OCI-LY3 (cell line): ENCODE measurements around the gene FOXC1.

Experiments
- H2AFZ ChIP-seq: fragments of 200-600, 300-600 bp; shearing (Covaris generic); 2 replicates; pipeline ENCODE4 v1.6.0; 2014; ENCODE audit warnings: antibody characterized with exemption, low read depth, low read length
- H3K27ac ChIP-seq: fragments of 200-600, 300-600 bp; sonication (generic); 2 replicates; pipeline ENCODE4 v1.5.1; 2014; ENCODE audit warnings: mild to moderate bottlenecking, low read length, moderate library complexity, mixed read lengths
- H3K27me3 ChIP-seq: fragments of 200-600, 300-600 bp; sonication (generic); 2 replicates; pipeline ENCODE4 v1.6.1; 2014; ENCODE audit warnings: low read depth, low read length, mixed read lengths
- H3K36me3 ChIP-seq: fragments of 200-600, 300-600 bp; sonication (generic); replicated peaks from 2 replicates; pipeline ENCODE3; 2014; ENCODE audit warnings: low read depth, low read length, mixed read lengths
- H3K4me1 ChIP-seq: fragments of 300-600, 200-600 bp; sonication (generic); 2 replicates; pipeline ENCODE4 v1.6.1; 2014; ENCODE audit warnings: low read length, mixed read lengths
- H3K4me2 ChIP-seq: fragments of 200-600, 300-600 bp; sonication (generic); 2 replicates; pipeline ENCODE4 v1.6.1; 2014; ENCODE audit warnings: low read length, mixed read lengths
- H3K4me3 ChIP-seq: fragments of 300-600, 200-600 bp; sonication (generic); 2 replicates; pipeline ENCODE4 v1.5.1; 2014; ENCODE audit warnings: antibody characterized with exemption, mild to moderate bottlenecking, low read length, moderate library complexity
- H3K79me2 ChIP-seq: fragments of 300-600, 200-600 bp; shearing (Covaris generic); 2 replicates; pipeline ENCODE4 v1.6.1; 2014; ENCODE audit warnings: mild to moderate bottlenecking, low read length, mixed read lengths
- H3K9ac ChIP-seq: fragments of 300-600, 200-600 bp; shearing (Covaris generic); 2 replicates; pipeline ENCODE4 v1.6.0; 2014; ENCODE audit warnings: mild to moderate bottlenecking, low read length, moderate library complexity
- H3K9me3 ChIP-seq: fragments of 200-600, 300-600 bp; shearing (Covaris generic); 2 replicates; pipeline ENCODE4 v1.6.1; 2014; ENCODE audit warnings: low read length, mixed read lengths; ENCODE audit not compliant: insufficient read depth
- H4K20me1 ChIP-seq: fragments of 200-600, 300-600 bp; sonication (generic); 2 replicates; pipeline ENCODE4 v1.6.1; 2016; ENCODE audit warnings: low read length, mixed read lengths; ENCODE audit not compliant: insufficient read depth
- CTCF ChIP-seq: fragments of 200-600, 300-600 bp; sonication (generic); IDR thresholded peaks from 2 replicates; pipeline ENCODE4 v1.5.1; 2014; ENCODE audit warnings: antibody characterized with exemption, low read length, low read depth
- EZH2phosphoT487 ChIP-seq: fragments of 200-600 bp; shearing (Covaris generic); IDR thresholded peaks from 2 replicates; pipeline ENCODE4 v1.6.1; 2018; ENCODE audit warnings: antibody characterized with exemption, mixed run types, low read depth

Gene FOXC1

GRCh38 chr6:1619098-1619672 is 9.5 kb downstream of the FOXC1 start:
- no peaks in the 10 kb centered on the region for H3K4me1 ChIP-seq
- peaks cover 3% of the 10 kb centered on the region; the same call in 1 of the 2 replicates for H3K79me2 ChIP-seq
- H3K9ac ChIP-seq, result no peak overlapping the region
- H3K4me3 ChIP-seq, result no peak overlapping the region
- H3K4me2 ChIP-seq, result no peak overlapping the region
- H3K27ac ChIP-seq, result no peak overlapping the region
- H4K20me1 ChIP-seq, result no peaks in the 10 kb centered on the region
- H2AFZ ChIP-seq, result no peak overlapping the region
- no peaks in the 10 kb centered on the region for H3K9me3 ChIP-seq
- H3K36me3 ChIP-seq, result peaks cover under 1% of the 10 kb centered on the region
- no peaks in the 10 kb centered on the region for H3K27me3 ChIP-seq
- no peak for TF ChIP-seq CTCF
- no peak for TF ChIP-seq EZH2phosphoT487

GRCh38 chr6:1619673-1620503 is 10.2 kb downstream of the FOXC1 start:
- Histone ChIP-seq H3K9ac (no peak overlapping the region), H3K9me3 (no peaks in the 10 kb centered on the region), H3K27me3 (no peaks in the 10 kb centered on the region), H3K4me1 (no peaks in the 10 kb centered on the region), H4K20me1 (no peaks in the 10 kb centered on the region), H3K36me3 (no peaks in the 10 kb centered on the region), H3K4me2 (no peak overlapping the region), H3K4me3 (no peak overlapping the region), H3K79me2 (no peaks in the 10 kb centered on the region; the same call in 1 of the 2 replicates), H3K27ac (no peak overlapping the region), H2AFZ (no peak overlapping the region)
- TF ChIP-seq CTCF, result no peak
- no peak for TF ChIP-seq EZH2phosphoT487

- Histone ChIP-seq H3K9ac (no peak overlapping the region), H3K9me3 (no peaks in the 10 kb centered on the region), H4K20me1 (no peaks in the 10 kb centered on the region), H2AFZ (no peak overlapping the region), H3K27ac (no peak overlapping the region), H3K4me2 (no peak overlapping the region), H3K4me3 (no peak overlapping the region), H3K27me3 (peaks cover 5% of the 10 kb centered on the region), H3K36me3 (no peaks in the 10 kb centered on the region), H3K4me1 (peaks cover 4% of the 10 kb centered on the region; the same call in 1 of the 2 replicates), H3K79me2 (no peaks in the 10 kb centered on the region)
- TF ChIP-seq CTCF (no peak), EZH2phosphoT487 (no peak)
Measured at GRCh38 chr6:1620504-1621069, 10.9 kb downstream of the FOXC1 start.

GRCh38 chr6:1621070-1621701 is 11.5 kb downstream of the FOXC1 start:
- Histone ChIP-seq H3K79me2 (no peaks in the 10 kb centered on the region), H3K9ac (no peak overlapping the region), H3K27me3 (peaks cover 9% of the 10 kb centered on the region), H4K20me1 (no peaks in the 10 kb centered on the region), H3K4me2 (no peak overlapping the region), H3K36me3 (no peaks in the 10 kb centered on the region), H3K4me3 (no peak overlapping the region), H2AFZ (no peak overlapping the region), H3K27ac (no peak overlapping the region), H3K9me3 (no peaks in the 10 kb centered on the region), H3K4me1 (peaks cover 4% of the 10 kb centered on the region; the same call in 1 of the 2 replicates)
- TF ChIP-seq CTCF, result no peak
- TF ChIP-seq EZH2phosphoT487, result no peak
